Neural cell (in vitro differentiated cells): ENCODE measurements around the gene ZMAT5. TPM values are rescaled to one million over a fixed set of nuclear protein-coding genes. Genes with fewer than 3 reads are reported as not detected.

Source experiments
- H2AFZ ChIP-seq: fragments of 200-600, 300-800 bp; sonication (generic), shearing (Covaris generic); 2 replicates; pipeline ENCODE4 v1.6.0; 2014; ENCODE audit warnings: low read depth, mild to moderate bottlenecking, antibody characterized with exemption, low read length, moderate library complexity
- H3F3A ChIP-seq: fragments of 200-600 bp; shearing (Covaris generic); 2 replicates; pipeline ENCODE4 v1.6.1; 2016; ENCODE audit warnings: mild to moderate bottlenecking, moderate library complexity, mixed read lengths, antibody characterized with exemption, low read length; ENCODE audit not compliant: insufficient read depth, poor library complexity, severe bottlenecking
- H3K27ac ChIP-seq: fragments of 200-600, 300-800 bp; sonication (generic), shearing (Covaris generic); 2 replicates; pipeline ENCODE4 v1.5.1; 2014; ENCODE audit warnings: mild to moderate bottlenecking, low read length, moderate library complexity
- H3K27me3 ChIP-seq: fragments of 300-800, 200-600 bp; sonication (generic), shearing (Covaris generic); 2 replicates; pipeline ENCODE4 v1.6.0; 2014; ENCODE audit warnings: mild to moderate bottlenecking, low read depth, low read length, moderate library complexity; ENCODE audit not compliant: insufficient read depth
- H3K36me3 ChIP-seq: fragments of 300-800, 200-600 bp; sonication (generic), shearing (Covaris generic); 2 replicates; pipeline ENCODE4 v1.5.1; 2014; ENCODE audit warnings: mild to moderate bottlenecking, antibody characterized with exemption, low read length, moderate library complexity; ENCODE audit not compliant: insufficient read depth
- H3K4me2 ChIP-seq: fragments of 300-800, 200-600 bp; sonication (generic), shearing (Covaris generic); 2 replicates; pipeline ENCODE4 v1.6.0; 2014; ENCODE audit warnings: mild to moderate bottlenecking, low read length
- H3K4me3 ChIP-seq: fragments of 300-800, 200-600 bp; sonication (generic), shearing (Covaris generic); 2 replicates; pipeline ENCODE4 v1.5.1; 2014; ENCODE audit warnings: mild to moderate bottlenecking, low read length, moderate library complexity
- H3K79me2 ChIP-seq: fragments of 200-600 bp; shearing (Covaris generic); replicated peaks from 2 replicates; pipeline ENCODE4 v1.6.0; 2014; ENCODE audit warnings: mild to moderate bottlenecking, low read length, moderate library complexity; ENCODE audit not compliant: insufficient read depth
- H3K9ac ChIP-seq: fragments of 300-800, 200-600 bp; sonication (generic), shearing (Covaris generic); 2 replicates; pipeline ENCODE4 v1.6.1; 2016; ENCODE audit warnings: mild to moderate bottlenecking, low read length, mixed read lengths
- H3K9me2 ChIP-seq: fragments of 200-600 bp; shearing (Covaris generic); 2 replicates; pipeline ENCODE4 v1.6.1; 2016; ENCODE audit warnings: mild to moderate bottlenecking, low read length, mixed read lengths; ENCODE audit not compliant: insufficient read depth
- H3K9me3 ChIP-seq: fragments of 200-600, 300-800 bp; sonication (generic), shearing (Covaris generic); 2 replicates; pipeline ENCODE4 v1.6.1; 2016; ENCODE audit warnings: mild to moderate bottlenecking, mixed run types, low read length, moderate library complexity, mixed read lengths
- H4K20me1 ChIP-seq: fragments of 200-600 bp; shearing (Covaris generic); 2 replicates; pipeline ENCODE4 v1.6.1; 2016; ENCODE audit warnings: mild to moderate bottlenecking, mixed run types; ENCODE audit not compliant: insufficient read depth
- CTCF ChIP-seq: fragments of 450-650 bp; IDR thresholded peaks from 2 replicates; pipeline ENCODE4 v1.5.1; 2014; ENCODE audit warnings: antibody characterized with exemption, mild to moderate bottlenecking, moderate library complexity; ENCODE audit not compliant: poor library complexity, severe bottlenecking
- EP300 ChIP-seq: fragments of 450-650 bp; conservative IDR thresholded peaks from 2 replicates; pipeline ENCODE4 v1.6.1; 2014; ENCODE audit warnings: antibody characterized with exemption, mild to moderate bottlenecking, moderate library complexity; ENCODE audit not compliant: poor library complexity, severe bottlenecking
- EZH2 ChIP-seq: fragments of 200-600, 300-800 bp; shearing (Covaris generic), sonication (generic); IDR thresholded peaks from 2 replicates; pipeline ENCODE4 v1.6.1; 2014; ENCODE audit warnings: antibody characterized with exemption, low read length, borderline replicate concordance, mild to moderate bottlenecking; ENCODE audit not compliant: insufficient read depth, poor library complexity, severe bottlenecking
- MXI1 ChIP-seq: fragments of 450-650 bp; conservative IDR thresholded peaks from 2 replicates; pipeline ENCODE4 v1.6.1; 2014; ENCODE audit warnings: antibody characterized with exemption, mild to moderate bottlenecking; ENCODE audit not compliant: poor library complexity, severe bottlenecking
- POLR2AphosphoS5 ChIP-seq: IDR thresholded peaks from 2 replicates; pipeline ENCODE4 v1.6.1; 2012
- RAD21 ChIP-seq: fragments of 450-650 bp; conservative IDR thresholded peaks from 2 replicates; pipeline ENCODE4 v1.6.1; 2014; ENCODE audit warnings: antibody characterized with exemption, mild to moderate bottlenecking, moderate library complexity
- SMC3 ChIP-seq: fragments of 450-650 bp; conservative IDR thresholded peaks from 2 replicates; pipeline ENCODE4 v1.6.1; 2014; ENCODE audit warnings: antibody characterized with exemption, mild to moderate bottlenecking, moderate library complexity; ENCODE audit not compliant: poor library complexity
- TAF1 ChIP-seq: IDR thresholded peaks from 2 replicates; pipeline ENCODE4 v1.6.1; 2012; ENCODE audit warnings: low read depth
- polyA plus RNA-seq: library from polyadenylated mRNA; depleted of rRNA; stranded (reverse); fragments of >200 nt; gene quantifications from 2 replicates; pipeline ENCODE4 v1.2.3, GENCODE V29; 2014
- TF ChIP-seq, protein P1 (sequence below): IDR thresholded peaks from 2 replicates; pipeline ENCODE4 v1.6.1; 2012; ENCODE audit warnings: borderline replicate concordance

Gene ZMAT5
- polyA plus RNA-seq, 1 donor from 2014 or later: 54.9 TPM

DNA sequence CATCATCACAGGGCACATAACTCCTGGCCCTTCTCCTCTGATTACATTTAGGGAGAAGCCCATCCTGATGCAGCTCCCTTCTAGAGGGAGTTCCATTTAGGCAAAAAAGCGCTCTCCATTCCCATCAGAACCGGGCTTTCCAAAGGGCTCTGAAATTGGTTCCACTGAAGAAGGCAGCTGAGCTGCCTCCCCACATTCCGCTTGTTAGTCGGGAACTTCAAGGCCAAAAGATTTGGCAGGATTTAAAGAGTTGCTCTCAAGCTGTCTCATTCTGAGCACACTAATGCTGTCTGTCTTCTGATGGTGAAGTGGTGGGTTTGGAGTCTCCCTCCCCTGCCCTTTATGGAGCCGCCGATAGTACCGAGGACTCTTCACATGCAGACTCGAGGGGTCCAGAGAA lies 73.6 kb downstream of the ZMAT5 start:
- Histone ChIP-seq H3K4me3 (no peak overlapping the region), H3K36me3 (no peaks in the 10 kb centered on the region), H3K9me3 (no peaks in the 10 kb centered on the region), H3K9me2 (no peaks in the 10 kb centered on the region), H3K27ac (no peak overlapping the region), H3K27me3 (no peaks in the 10 kb centered on the region), H2AFZ (no peak overlapping the region), H3F3A (no peaks in the 10 kb centered on the region), H3K9ac (no peak overlapping the region), H3K79me2 (no peaks in the 10 kb centered on the region), H3K4me2 (no peak overlapping the region), H4K20me1 (no peaks in the 10 kb centered on the region)
- TF ChIP-seq MXI1 (no peak), RAD21 (no peak), CTCF (no peak), EP300 (no peak), TAF1 (no peak), POLR2AphosphoS5 (no peak), EZH2 (no peak), SMC3 (no peak)
- TF ChIP-seq, protein P1, sequence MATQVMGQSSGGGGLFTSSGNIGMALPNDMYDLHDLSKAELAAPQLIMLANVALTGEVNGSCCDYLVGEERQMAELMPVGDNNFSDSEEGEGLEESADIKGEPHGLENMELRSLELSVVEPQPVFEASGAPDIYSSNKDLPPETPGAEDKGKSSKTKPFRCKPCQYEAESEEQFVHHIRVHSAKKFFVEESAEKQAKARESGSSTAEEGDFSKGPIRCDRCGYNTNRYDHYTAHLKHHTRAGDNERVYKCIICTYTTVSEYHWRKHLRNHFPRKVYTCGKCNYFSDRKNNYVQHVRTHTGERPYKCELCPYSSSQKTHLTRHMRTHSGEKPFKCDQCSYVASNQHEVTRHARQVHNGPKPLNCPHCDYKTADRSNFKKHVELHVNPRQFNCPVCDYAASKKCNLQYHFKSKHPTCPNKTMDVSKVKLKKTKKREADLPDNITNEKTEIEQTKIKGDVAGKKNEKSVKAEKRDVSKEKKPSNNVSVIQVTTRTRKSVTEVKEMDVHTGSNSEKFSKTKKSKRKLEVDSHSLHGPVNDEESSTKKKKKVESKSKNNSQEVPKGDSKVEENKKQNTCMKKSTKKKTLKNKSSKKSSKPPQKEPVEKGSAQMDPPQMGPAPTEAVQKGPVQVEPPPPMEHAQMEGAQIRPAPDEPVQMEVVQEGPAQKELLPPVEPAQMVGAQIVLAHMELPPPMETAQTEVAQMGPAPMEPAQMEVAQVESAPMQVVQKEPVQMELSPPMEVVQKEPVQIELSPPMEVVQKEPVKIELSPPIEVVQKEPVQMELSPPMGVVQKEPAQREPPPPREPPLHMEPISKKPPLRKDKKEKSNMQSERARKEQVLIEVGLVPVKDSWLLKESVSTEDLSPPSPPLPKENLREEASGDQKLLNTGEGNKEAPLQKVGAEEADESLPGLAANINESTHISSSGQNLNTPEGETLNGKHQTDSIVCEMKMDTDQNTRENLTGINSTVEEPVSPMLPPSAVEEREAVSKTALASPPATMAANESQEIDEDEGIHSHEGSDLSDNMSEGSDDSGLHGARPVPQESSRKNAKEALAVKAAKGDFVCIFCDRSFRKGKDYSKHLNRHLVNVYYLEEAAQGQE: no peak

DNA sequence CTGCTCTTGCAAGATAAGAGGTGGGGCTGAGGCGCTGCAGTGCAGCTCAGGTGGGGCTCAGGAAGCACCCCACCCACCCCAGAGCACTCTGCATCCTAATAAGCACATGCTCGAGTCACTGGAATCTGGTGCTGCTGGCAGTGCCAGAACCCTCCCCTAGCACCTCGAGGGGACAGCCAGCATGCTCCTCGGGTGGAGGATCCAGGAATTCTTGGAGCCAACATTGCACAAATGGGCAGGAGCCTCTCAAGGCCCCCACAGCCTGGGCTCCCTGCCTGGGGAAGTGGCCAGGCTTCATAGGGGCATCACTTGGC lies 74.5 kb downstream of the ZMAT5 start:
- Histone ChIP-seq H3F3A (no peaks in the 10 kb centered on the region), H3K36me3 (no peaks in the 10 kb centered on the region), H3K4me3 (no peak overlapping the region), H3K4me2 (no peak overlapping the region), H3K9ac (no peak overlapping the region), H4K20me1 (no peaks in the 10 kb centered on the region), H3K9me2 (no peaks in the 10 kb centered on the region), H3K79me2 (no peaks in the 10 kb centered on the region), H3K27me3 (no peaks in the 10 kb centered on the region), H3K9me3 (no peaks in the 10 kb centered on the region), H3K27ac (no peak overlapping the region), H2AFZ (no peak overlapping the region)
- TF ChIP-seq EP300: no peak
- TF ChIP-seq, protein P1: no peak
- no peak for TF ChIP-seq MXI1
- no peak for TF ChIP-seq RAD21
- no peak for TF ChIP-seq TAF1
- no peak for TF ChIP-seq SMC3
- TF ChIP-seq EZH2: no peak
- no peak for TF ChIP-seq CTCF
- no peak for TF ChIP-seq POLR2AphosphoS5
